Smooth muscle cell (in vitro differentiated cells): ENCODE data around the gene CES4A. TPM values are rescaled to one million over a fixed set of nuclear protein-coding genes. Genes with fewer than 3 reads are reported as not detected.
A peak's percentile ranks its signal among the peaks of the same experiment; 100 is the strongest.

Experiments used
- DNase-seq: peaks from one replicate; lab custom pipeline; 2025; ENCODE audit not compliant: unreplicated experiment; lab: John Stamatoyannopoulos, UW
- H2AFZ ChIP-seq: fragments of 200-600 bp; sonication (generic); 2 replicates; pipeline ENCODE4 v1.6.0; 2016; ENCODE audit warnings: antibody characterized with exemption, low read depth, mild to moderate bottlenecking
- H3F3A ChIP-seq: fragments of 200-600 bp; sonication (generic); 2 replicates; pipeline ENCODE4 v1.6.0; 2017; ENCODE audit warnings: antibody characterized with exemption, low read depth
- H3K27ac ChIP-seq: fragments of 200-600 bp; sonication (generic); 2 replicates; pipeline ENCODE4 v1.5.1; 2016; ENCODE audit warnings: low read depth, mild to moderate bottlenecking
- H3K27me3 ChIP-seq: fragments of 200-600 bp; sonication (generic); 2 replicates; pipeline ENCODE4 v1.6.1; 2016; ENCODE audit warnings: low read depth, mild to moderate bottlenecking
- H3K36me3 ChIP-seq: fragments of 200-600 bp; sonication (generic); 2 replicates; pipeline ENCODE4 v1.5.1; 2016; ENCODE audit warnings: low read depth
- H3K4me1 ChIP-seq: fragments of 200-600 bp; sonication (generic); 2 replicates; pipeline ENCODE4 v1.5.1; 2016; ENCODE audit warnings: low read depth
- H3K4me2 ChIP-seq: fragments of 200-600 bp; sonication (generic); 2 replicates; pipeline ENCODE4 v1.6.0; 2016; ENCODE audit warnings: mild to moderate bottlenecking
- H3K4me3 ChIP-seq: fragments of 200-600 bp; sonication (generic); 2 replicates; pipeline ENCODE4 v1.5.1; 2016; ENCODE audit warnings: mild to moderate bottlenecking
- H3K79me2 ChIP-seq: fragments of 200-600 bp; sonication (generic); 2 replicates; pipeline ENCODE4 v1.6.0; 2016; ENCODE audit warnings: low read depth, mild to moderate bottlenecking
- H3K9ac ChIP-seq: fragments of 200-600 bp; sonication (generic); 2 replicates; pipeline ENCODE4 v1.6.0; 2016; ENCODE audit warnings: low read depth
- H3K9me3 ChIP-seq: fragments of 200-600 bp; sonication (generic); replicated peaks from 2 replicates; pipeline ENCODE4 v1.5.1; 2016; ENCODE audit warnings: low read depth
- H4K20me1 ChIP-seq: fragments of 200-600 bp; sonication (generic); 2 replicates; pipeline ENCODE4 v1.6.0; 2016; ENCODE audit warnings: low read depth
- CTCF ChIP-seq: fragments of 200-600 bp; sonication (generic); IDR thresholded peaks from 2 replicates; pipeline ENCODE4 v1.5.1; 2017; ENCODE audit warnings: borderline replicate concordance, mild to moderate bottlenecking, antibody characterized with exemption; ENCODE audit not compliant: insufficient read depth, poor library complexity, severe bottlenecking
- WGBS: methylation state at CpG from one replicate; pipeline ENCODE4 v1.1.7; 2016; ENCODE audit warnings: low lambda C conversion rate; 5-methylcytosine and 5-hydroxymethylcytosine counted together
- polyA plus RNA-seq: library from polyadenylated mRNA; unstranded; fragments of >200 nt; fragmentation: Nextera tagmentation; extraction: Ambion mirVana; gene quantifications from 2 replicates; pipeline ENCODE4 v1.2.1, GENCODE V29; 2016
- total RNA-seq: library from RNA; depleted of rRNA; stranded (reverse); fragments of >200 nt; gene quantifications from 2 replicates; pipeline ENCODE4 v1.2.3, GENCODE V29; 2014

CES4A gene
- total and polyA plus RNA-seq, 2 experiments from 2014 or later, result 0.63 to 0.93 TPM

GRCh38 chr16:66975302-66975893, 13.0 kb upstream of the CES4A start:
- DNase-seq, result no peak
- H3K9ac ChIP-seq, result no peak overlapping the region
- no peak overlapping the region for H2AFZ ChIP-seq
- 97% methylated on average over 14 of the region's 14 CpGs for WGBS
- H3K27ac ChIP-seq, result no peak overlapping the region
- H3K4me1 ChIP-seq, result no peaks in the 10 kb centered on the region
- H3K79me2 ChIP-seq, result no peaks in the 10 kb centered on the region
- no peak overlapping the region for H3K4me2 ChIP-seq
- H3K4me3 ChIP-seq, result no peak overlapping the region
- TF ChIP-seq CTCF, result no peak
- H3K9me3 ChIP-seq, result no peaks in the 10 kb centered on the region
- H3K36me3 ChIP-seq, result no peaks in the 10 kb centered on the region
- H4K20me1 ChIP-seq, result no peaks in the 10 kb centered on the region
- no peaks in the 10 kb centered on the region for H3F3A ChIP-seq
- no peaks in the 10 kb centered on the region for H3K27me3 ChIP-seq

- no peak overlapping the region for H3K27ac ChIP-seq
- no peak overlapping the region for H3K4me3 ChIP-seq
- no peak overlapping the region for H3K4me2 ChIP-seq
- no peaks in the 10 kb centered on the region for H4K20me1 ChIP-seq
- no peaks in the 10 kb centered on the region for H3F3A ChIP-seq
- no peak for TF ChIP-seq CTCF
- H3K36me3 ChIP-seq, result no peaks in the 10 kb centered on the region
- H3K4me1 ChIP-seq, result no peaks in the 10 kb centered on the region
- WGBS, result 65% methylated on average over 13 of the region's 13 CpGs
- DNase-seq, result no peak
- H3K9ac ChIP-seq, result no peak overlapping the region
- no peaks in the 10 kb centered on the region for H3K27me3 ChIP-seq
- no peak overlapping the region for H2AFZ ChIP-seq
- no peaks in the 10 kb centered on the region for H3K9me3 ChIP-seq
- no peaks in the 10 kb centered on the region for H3K79me2 ChIP-seq
Measured at GRCh38 chr16:66976746-66977145, 11.6 kb upstream of the CES4A start.

GRCh38 chr16:66977341-66978113, 10.9 kb upstream of the CES4A start:
- TF ChIP-seq CTCF, result peak; percentile 93
- H3K4me2 ChIP-seq, result no peak overlapping the region
- H3K9ac ChIP-seq, result no peak overlapping the region
- no peak overlapping the region for H2AFZ ChIP-seq
- WGBS, result 39% methylated on average over 15 of the region's 15 CpGs
- H3K79me2 ChIP-seq, result no peaks in the 10 kb centered on the region
- H4K20me1 ChIP-seq, result no peaks in the 10 kb centered on the region
- no peaks in the 10 kb centered on the region for H3F3A ChIP-seq
- no peaks in the 10 kb centered on the region for H3K36me3 ChIP-seq
- H3K4me3 ChIP-seq, result no peak overlapping the region
- H3K27me3 ChIP-seq, result no peaks in the 10 kb centered on the region
- DNase-seq, result peak; percentile 61
- H3K27ac ChIP-seq, result no peak overlapping the region
- no peaks in the 10 kb centered on the region for H3K4me1 ChIP-seq
- H3K9me3 ChIP-seq, result no peaks in the 10 kb centered on the region
